ENCODE data around the gene SEC16A.
"Not testable (repeated sequence)": the region's sequence is repeated elsewhere in the genome, so short reads cannot be mapped to it uniquely, and the experiment has no call there.

Gene SEC16A

GRCh38 chr9:136412962-136413361, 69.9 kb downstream of the SEC16A start:
- FAIRE-seq = no peak

GRCh38 chr9:136411378-136411777, 71.5 kb downstream of the SEC16A start:
- no peak for FAIRE-seq

GRCh38 chr9:136410500-136411287, 72.1 kb downstream of the SEC16A start, which contains the start of the genes ENTR1 and PMPCA:
Gene ENTR1 (minus strand): TSS chr9:136410614. CDS start chr9:136410397, 217 bp downstream.
Gene PMPCA (plus strand): TSS chr9:136410658. CDS start chr9:136410669, 11 bp downstream.
- no peak for FAIRE-seq

GRCh38 chr9:136409557-136410455, 73.0 kb downstream of the SEC16A start:
- no peak for FAIRE-seq

- no peak for FAIRE-seq
These were observed 74.9 kb downstream of the SEC16A start for GRCh38 chr9:136407911-136408310.

GRCh38 chr9:136407061-136407460, 75.8 kb downstream of the SEC16A start:
- not testable (repeated sequence) for FAIRE-seq

- FAIRE-seq = not testable (repeated sequence)
These were observed 76.9 kb downstream of the SEC16A start for GRCh38 chr9:136405904-136406303.

- no peak for FAIRE-seq
These were observed 77.4 kb downstream of the SEC16A start for GRCh38 chr9:136405481-136405880.

GRCh38 chr9:136404801-136405136, 78.1 kb downstream of the SEC16A start:
- FAIRE-seq = no peak

GRCh38 chr9:136403915-136404800, 78.7 kb downstream of the SEC16A start:
- FAIRE-seq = no peak

GRCh38 chr9:136403538-136403914, 79.3 kb downstream of the SEC16A start:
- FAIRE-seq = no peak

- no peak for FAIRE-seq
These were observed 80.8 kb downstream of the SEC16A start for GRCh38 chr9:136402067-136402466.

- no peak for FAIRE-seq
These were observed 81.5 kb downstream of the SEC16A start for GRCh38 chr9:136401173-136401922.

GRCh38 chr9:136400038-136400834, 82.6 kb downstream of the SEC16A start, which contains the start of gene SNAPC4:
Gene SNAPC4 (minus strand): TSS chr9:136400170. CDS start chr9:136398428, 1,742 bp downstream.
- no peak for FAIRE-seq

GRCh38 chr9:136399176-136400037, 83.4 kb downstream of the SEC16A start:
- no peak for FAIRE-seq

- FAIRE-seq = no peak
These were observed 84.6 kb downstream of the SEC16A start for GRCh38 chr9:136398286-136398685.

- no peak for FAIRE-seq
These were observed 85.2 kb downstream of the SEC16A start for GRCh38 chr9:136397643-136398042.

GRCh38 chr9:136396219-136396515, 86.7 kb downstream of the SEC16A start:
- no peak for FAIRE-seq

- no peak for FAIRE-seq
These were observed 87.3 kb downstream of the SEC16A start for GRCh38 chr9:136395345-136396218.
